Measurements from ENCODE around the gene IL9R. TPM values are rescaled to one million over a fixed set of nuclear protein-coding genes. Genes with fewer than 3 reads are reported as not detected.

Gene IL9R, protein sequence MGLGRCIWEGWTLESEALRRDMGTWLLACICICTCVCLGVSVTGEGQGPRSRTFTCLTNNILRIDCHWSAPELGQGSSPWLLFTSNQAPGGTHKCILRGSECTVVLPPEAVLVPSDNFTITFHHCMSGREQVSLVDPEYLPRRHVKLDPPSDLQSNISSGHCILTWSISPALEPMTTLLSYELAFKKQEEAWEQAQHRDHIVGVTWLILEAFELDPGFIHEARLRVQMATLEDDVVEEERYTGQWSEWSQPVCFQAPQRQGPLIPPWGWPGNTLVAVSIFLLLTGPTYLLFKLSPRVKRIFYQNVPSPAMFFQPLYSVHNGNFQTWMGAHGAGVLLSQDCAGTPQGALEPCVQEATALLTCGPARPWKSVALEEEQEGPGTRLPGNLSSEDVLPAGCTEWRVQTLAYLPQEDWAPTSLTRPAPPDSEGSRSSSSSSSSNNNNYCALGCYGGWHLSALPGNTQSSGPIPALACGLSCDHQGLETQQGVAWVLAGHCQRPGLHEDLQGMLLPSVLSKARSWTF
- 0.88 TPM for total RNA-seq
- not detected for polyA plus RNA-seq (ENCODE audit: insufficient read depth, low read depth, low replicate concordance)
- long read RNA-seq, donor 1, result 0 reads
- long read RNA-seq, donor 2, result 0 reads
- long read RNA-seq, donor 3, result 0 reads
- long read RNA-seq, donor 4, result 0 reads
- long read RNA-seq, donor 5, result 0 reads
- long read RNA-seq, donor 6, result 0 reads
- long read RNA-seq, donor 7, result 0 reads
- long read RNA-seq, donor 8, result 0 reads
- long read RNA-seq, donor 9, result 0 reads
- long read RNA-seq, donor 10, result 0 reads

DNA sequence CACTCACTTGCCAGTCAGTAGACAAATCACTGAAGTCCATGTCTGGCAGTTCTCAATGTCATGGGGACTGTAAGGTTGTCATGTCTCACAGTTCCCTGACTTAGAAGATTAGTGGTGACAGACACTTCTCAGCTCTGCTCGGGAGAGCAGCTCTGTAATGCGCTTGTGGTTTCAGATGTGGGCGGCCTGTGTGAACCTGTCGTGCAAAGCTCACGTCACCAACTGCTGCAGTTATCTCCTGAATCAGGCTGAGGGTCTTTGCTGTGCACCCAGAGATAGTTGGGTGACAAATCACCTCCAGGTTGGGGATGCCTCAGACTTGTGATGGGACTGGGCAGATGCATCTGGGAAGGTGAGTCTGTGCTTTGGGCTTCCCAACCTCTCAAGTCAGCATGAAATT is at the start of gene IL9R:
IL9R (plus strand) TSS at position 261 of the 400 bp plus-strand sequence; CDS start at position 325, 64 bp downstream.
- no peak for FAIRE-seq

GRCh38 chrX:155949098-155949497 is 48.4 kb upstream of the IL9R start:
- H3K27ac ChIP-seq (ENCODE audit: low read depth in 2 of 2, low read length in 2 of 2), result no peak overlapping the region
- H3K9me3 ChIP-seq (ENCODE audit: control insufficient read depth in 2 of 3, insufficient read depth in 1 of 3, low read length in 3 of 3), result no peaks in the 10 kb centered on the region
- FAIRE-seq (no peak), DNase-seq (no peak)
- TF ChIP-seq, protein P1, sequence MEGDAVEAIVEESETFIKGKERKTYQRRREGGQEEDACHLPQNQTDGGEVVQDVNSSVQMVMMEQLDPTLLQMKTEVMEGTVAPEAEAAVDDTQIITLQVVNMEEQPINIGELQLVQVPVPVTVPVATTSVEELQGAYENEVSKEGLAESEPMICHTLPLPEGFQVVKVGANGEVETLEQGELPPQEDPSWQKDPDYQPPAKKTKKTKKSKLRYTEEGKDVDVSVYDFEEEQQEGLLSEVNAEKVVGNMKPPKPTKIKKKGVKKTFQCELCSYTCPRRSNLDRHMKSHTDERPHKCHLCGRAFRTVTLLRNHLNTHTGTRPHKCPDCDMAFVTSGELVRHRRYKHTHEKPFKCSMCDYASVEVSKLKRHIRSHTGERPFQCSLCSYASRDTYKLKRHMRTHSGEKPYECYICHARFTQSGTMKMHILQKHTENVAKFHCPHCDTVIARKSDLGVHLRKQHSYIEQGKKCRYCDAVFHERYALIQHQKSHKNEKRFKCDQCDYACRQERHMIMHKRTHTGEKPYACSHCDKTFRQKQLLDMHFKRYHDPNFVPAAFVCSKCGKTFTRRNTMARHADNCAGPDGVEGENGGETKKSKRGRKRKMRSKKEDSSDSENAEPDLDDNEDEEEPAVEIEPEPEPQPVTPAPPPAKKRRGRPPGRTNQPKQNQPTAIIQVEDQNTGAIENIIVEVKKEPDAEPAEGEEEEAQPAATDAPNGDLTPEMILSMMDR (IDR thresholded peaks at IDR 0.05; ENCODE audit: borderline replicate concordance, extremely low read depth, insufficient read depth), result no peak
- H3K27me3 ChIP-seq (ENCODE audit: control insufficient read depth, insufficient read depth, low read length), result no peaks in the 10 kb centered on the region
- no peaks in the 10 kb centered on the region for H3K4me1 ChIP-seq (ENCODE audit: control insufficient read depth in 2 of 3, insufficient read depth in 2 of 3, low read depth in 1 of 3, low read length in 3 of 3)
- H3K9ac ChIP-seq (ENCODE audit: low read length in 3 of 3), result no peak overlapping the region
- no peak overlapping the region for H3K4me3 ChIP-seq (ENCODE audit: low read length in 3 of 3)
- intact Hi-C loops (cut with DNase I), result no loop called here
- H3K36me3 ChIP-seq (ENCODE audit: control insufficient read depth in 2 of 3, insufficient read depth in 3 of 3, low read length in 3 of 3), result peaks cover 0 to 2% (median 0%) of the 10 kb centered on the region in 3 donors

More for the DNA sequence above, at the start of gene IL9R:
- Histone ChIP-seq H3K9me3 (ENCODE audit: control insufficient read depth in 2 of 3, insufficient read depth in 1 of 3, low read length in 3 of 3) (no peaks in the 10 kb centered on the region), H3K27ac (ENCODE audit: low read depth in 2 of 2, low read length in 2 of 2) (no peak within 1 kb of the TSS), H3K27me3 (ENCODE audit: control insufficient read depth, insufficient read depth, low read length) (no peaks in the 10 kb centered on the region), H3K36me3 (ENCODE audit: control insufficient read depth in 2 of 3, insufficient read depth in 3 of 3, low read length in 3 of 3) (no peaks in the 10 kb centered on the region), H3K4me3 (ENCODE audit: low read length in 3 of 3) (no peak within 1 kb of the TSS), H3K9ac (ENCODE audit: low read length in 3 of 3) (no peak within 1 kb of the TSS), H3K4me1 (ENCODE audit: control insufficient read depth in 2 of 3, insufficient read depth in 2 of 3, low read depth in 1 of 3, low read length in 3 of 3) (no peaks in the 10 kb centered on the region)
- TF ChIP-seq, protein P1 (IDR thresholded peaks at IDR 0.05; ENCODE audit: borderline replicate concordance, extremely low read depth, insufficient read depth), result no peak
- intact Hi-C loops (cut with DNase I), result no loop called here
- no peak for DNase-seq

GRCh38 chrX:155951237-155951789 is 46.2 kb upstream of the IL9R start:
- H3K4me3 ChIP-seq (ENCODE audit: low read length in 3 of 3), result no peak overlapping the region
- H3K9ac ChIP-seq (ENCODE audit: low read length in 3 of 3), result no peak overlapping the region
- no peak for FAIRE-seq
- H3K27ac ChIP-seq (ENCODE audit: low read depth in 2 of 2, low read length in 2 of 2), result no peak overlapping the region
- H3K36me3 ChIP-seq (ENCODE audit: control insufficient read depth in 2 of 3, insufficient read depth in 3 of 3, low read length in 3 of 3), result no peaks in the 10 kb centered on the region
- TF ChIP-seq, protein P1 (IDR thresholded peaks at IDR 0.05; ENCODE audit: borderline replicate concordance, extremely low read depth, insufficient read depth), result no peak
- intact Hi-C loops (cut with DNase I), result no loop called here
- DNase-seq, result no peak
- H3K4me1 ChIP-seq (ENCODE audit: control insufficient read depth in 2 of 3, insufficient read depth in 2 of 3, low read depth in 1 of 3, low read length in 3 of 3), result no peaks in the 10 kb centered on the region
- no peaks in the 10 kb centered on the region for H3K27me3 ChIP-seq (ENCODE audit: control insufficient read depth, insufficient read depth, low read length)
- H3K9me3 ChIP-seq (ENCODE audit: control insufficient read depth in 2 of 3, insufficient read depth in 1 of 3, low read length in 3 of 3), result peaks cover 0 to 2% (median 0%) of the 10 kb centered on the region in 3 donors

Data from kidney (tissue), 22 donors.